PFSK-1 (cell line): ENCODE data around the gene ACTRT2.

Experiments used
- SIN3A ChIP-seq: IDR thresholded peaks from 2 replicates; pipeline ENCODE4 v1.6.1; 2012; ENCODE audit warnings: mild to moderate bottlenecking, low read length, moderate library complexity, borderline replicate concordance; ENCODE audit not compliant: insufficient read depth
- TAF1 ChIP-seq: IDR thresholded peaks from 2 replicates; pipeline ENCODE4 v1.6.1; 2012; ENCODE audit warnings: low read length, control low read depth, borderline replicate concordance; ENCODE audit not compliant: insufficient read depth

- TF ChIP-seq SIN3A = no peak
- TF ChIP-seq TAF1 = no peak
Observed at GRCh38 chr1:2983319-2983705, 38.0 kb upstream of the ACTRT2 start.
